ENCODE results near the gene GPR157. TPM values are rescaled to one million over a fixed set of nuclear protein-coding genes. Genes with fewer than 3 reads are reported as not detected.

Gene GPR157
- total and polyA plus RNA-seq, 2 of the 13 experiments (the other 11 are each of a cell fraction or from before 2014, with no cell fraction given): 10.1 to 19.2 TPM

GRCh38 chr1:9086045-9086444 lies 42.9 kb downstream of the GPR157 start:
- H3K9me3 ChIP-seq (ENCODE audit: low read length): no peaks in the 10 kb centered on the region
- TF ChIP-seq ZNF691 (CRISPR knock-in tag; IDR thresholded peaks at IDR 0.05; ENCODE audit: borderline replicate concordance, low read depth): no peak
- no peak for TF ChIP-seq TCF12 (IDR thresholded peaks at IDR 0.05)
- TF ChIP-seq TCF12 (CRISPR knock-in tag; IDR thresholded peaks at IDR 0.05): no peak
- no peak for TF ChIP-seq SRSF9 (IDR thresholded peaks at IDR 0.05; ENCODE audit: borderline replicate concordance, insufficient read depth, low read depth, low read length, poor library complexity, severe bottlenecking)
- no peak for TF ChIP-seq MTF2 (CRISPR knock-in tag; IDR thresholded peaks at IDR 0.05; ENCODE audit: borderline replicate concordance)
- TF ChIP-seq, protein P1, sequence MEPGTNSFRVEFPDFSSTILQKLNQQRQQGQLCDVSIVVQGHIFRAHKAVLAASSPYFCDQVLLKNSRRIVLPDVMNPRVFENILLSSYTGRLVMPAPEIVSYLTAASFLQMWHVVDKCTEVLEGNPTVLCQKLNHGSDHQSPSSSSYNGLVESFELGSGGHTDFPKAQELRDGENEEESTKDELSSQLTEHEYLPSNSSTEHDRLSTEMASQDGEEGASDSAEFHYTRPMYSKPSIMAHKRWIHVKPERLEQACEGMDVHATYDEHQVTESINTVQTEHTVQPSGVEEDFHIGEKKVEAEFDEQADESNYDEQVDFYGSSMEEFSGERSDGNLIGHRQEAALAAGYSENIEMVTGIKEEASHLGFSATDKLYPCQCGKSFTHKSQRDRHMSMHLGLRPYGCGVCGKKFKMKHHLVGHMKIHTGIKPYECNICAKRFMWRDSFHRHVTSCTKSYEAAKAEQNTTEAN (CRISPR knock-in tag; conservative IDR thresholded peaks at IDR 0.05): no peak
- no peak for TF ChIP-seq AHDC1 (CRISPR knock-in tag; IDR thresholded peaks at IDR 0.05; ENCODE audit: borderline replicate concordance)
- no peak for TF ChIP-seq RAD21 (CRISPR knock-in tag; IDR thresholded peaks at IDR 0.05)
- TF ChIP-seq AHR (CRISPR knock-in tag; IDR thresholded peaks at IDR 0.05): no peak
- ChIA-PET POLR2A (no interaction called here), CTCF (ENCODE audit: low intra/inter-chr PET ratio, low total read pairs) (no interaction called here)
- BruUV-seq (replicated peaks): no TSS peak
- intact Hi-C loops (cut with micrococcal nuclease; ENCODE audit: unreplicated experiment): no loop called here
- FAIRE-seq (no peak), DNase-seq (ENCODE audit: low spot score) (no peak), ATAC-seq (no peak)
- no peak overlapping the region for H3K4me3 ChIP-seq (replicated peaks in 1 of 3; ENCODE audit: insufficient read depth in 1 of 3, low read depth in 2 of 3, low read length in 3 of 3)
- no peak overlapping the region for H3K4me2 ChIP-seq (ENCODE audit: low read depth, low read length)
- H3K79me2 ChIP-seq (ENCODE audit: insufficient read depth, low read length): no peaks in the 10 kb centered on the region
- H3K4me1 ChIP-seq (ENCODE audit: insufficient read depth, low read length): no peaks in the 10 kb centered on the region
- WGBS (ENCODE audit: low lambda C conversion rate): 83% methylated on average over 5 of the region's 5 CpGs
- no peak overlapping the region for H3K9ac ChIP-seq (ENCODE audit: insufficient read depth, low read depth, low read length)
- peaks cover 1 to 38% of the 10 kb centered on the region in 2 experiments; a peak in 3 of 5 replicates for H3K27me3 ChIP-seq (ENCODE audit: control insufficient read depth in 1 of 2, insufficient read depth in 2 of 2, low read length in 2 of 2)
- in situ Hi-C loops (cut with HindIII; ENCODE audit: extremely low pct_ligation_motif_present, low pct_unique_long_range_greater_than_20kb): no loop called here
- no peak overlapping the region for H3K27ac ChIP-seq (ENCODE audit: extremely low read length, insufficient read depth, low read length)
- no peak overlapping the region for H2AFZ ChIP-seq (ENCODE audit: low read length)
- H4K20me1 ChIP-seq (ENCODE audit: insufficient read depth, low read length): no peaks in the 10 kb centered on the region
- H3K36me3 ChIP-seq (replicated peaks in 1 of 2; ENCODE audit: control insufficient read depth in 1 of 2, insufficient read depth in 2 of 2, low read length in 2 of 2): no peaks in the 10 kb centered on the region

Measured in HepG2 (cell line).